ENCODE data around the gene RIMBP2. TPM values are rescaled to one million over a fixed set of nuclear protein-coding genes. Genes with fewer than 3 reads are reported as not detected.

The RIMBP2 gene
- total RNA-seq: not detected in 2 replicates

GRCh38 chr12:130715998-130716968 lies at the start of gene RIMBP2:
Gene RIMBP2, minus strand, starts transcription at chr12:130716299. Its CDS starts 237,286 bp downstream, at chr12:130479013.

Other genes with a start within 250 kb of the RIMBP2 start
- gene STX2, start 123.0 kb upstream of the RIMBP2 start, total RNA-seq: 27.2 and 29.2 TPM in 2 replicates
- gene RAN, start 155.8 kb upstream of the RIMBP2 start, total RNA-seq: 503 and 529 TPM in 2 replicates
- 0.44 TPM in 1 of 2 replicates, not detected in the other for gene ADGRD1, start 237.6 kb upstream of the RIMBP2 start, total RNA-seq